KBM-7 (cell line): Measurements from ENCODE around the gene CCNF.
"Not testable (repeated sequence)": the region's sequence is repeated elsewhere in the genome, so short reads cannot be mapped to it uniquely, and the experiment has no call there.

Experiments used
- DNase-seq: peaks from one replicate; pipeline ENCODE4 v3.0.0-alpha.2; 2015
- in situ Hi-C: fragments of 300-500 bp; cut with MboI; formaldehyde crosslinking; loops from 2 replicates; pipeline ENCODE4 v1.14.3; 2020; ENCODE audit warnings: low sequenced_read_pairs, low pct_unique_long_range_greater_than_20kb, mixed read lengths

CCNF gene

DNA sequence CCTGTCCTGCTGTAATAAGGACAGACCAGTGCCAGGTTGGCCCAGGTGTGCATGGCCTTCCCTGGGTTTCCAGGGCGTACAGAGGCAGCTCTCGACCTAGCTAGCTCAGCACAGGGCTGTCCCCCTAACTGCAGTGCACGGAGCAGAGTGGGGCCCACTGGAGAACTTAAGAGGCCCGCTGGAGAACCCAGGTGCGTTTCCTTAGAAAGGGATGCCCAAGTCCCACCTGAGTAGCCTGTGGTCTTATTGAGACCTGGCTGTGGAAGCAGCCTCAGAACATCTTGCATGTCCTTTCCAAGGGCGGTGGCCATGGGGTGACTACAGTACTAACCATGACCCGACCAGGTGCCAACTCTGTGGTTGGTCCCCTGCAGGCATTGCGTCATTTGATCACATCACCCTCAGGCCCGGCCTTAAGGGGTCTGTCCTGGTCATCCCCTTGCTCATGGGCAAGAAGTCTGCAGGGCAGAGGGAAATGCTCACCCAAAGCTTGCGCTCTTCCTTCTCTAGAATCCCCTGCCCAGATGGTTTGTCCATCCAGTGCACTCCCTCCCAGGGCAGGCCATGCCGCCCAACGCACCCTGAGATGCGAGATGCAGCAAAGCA is 3.3 kb upstream of the CCNF start:
- DNase-seq, result no peak
- in situ Hi-C loops, result no loop called here

DNA sequence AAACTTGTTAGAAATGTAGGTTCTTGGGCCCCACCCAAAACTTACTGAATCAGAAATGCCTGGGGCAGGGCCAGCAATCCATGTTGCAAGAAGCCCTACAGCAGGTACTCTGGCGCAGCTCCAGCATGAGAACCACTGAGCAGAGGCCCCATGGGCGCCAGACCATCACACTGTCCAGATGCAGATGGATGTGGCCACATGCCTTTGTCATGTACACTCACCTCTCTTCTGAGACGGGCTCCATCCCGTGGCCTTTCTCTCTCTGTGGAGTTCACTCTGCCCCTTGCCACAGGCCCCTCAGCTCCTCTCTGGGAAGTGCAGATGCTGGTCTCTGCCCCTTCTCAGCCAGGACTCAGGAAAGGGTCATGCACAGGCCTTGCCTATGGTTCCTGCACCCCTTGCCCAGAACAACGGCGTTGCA is 2.3 kb upstream of the CCNF start:
- in situ Hi-C loops, result no loop called here

GRCh38 chr16:2427526-2427925 is 1.7 kb upstream of the CCNF start:
- in situ Hi-C loops, result no loop called here
- no peak for DNase-seq

More for the DNA sequence above, 2.3 kb upstream of the CCNF start:
- no peak for DNase-seq

DNA sequence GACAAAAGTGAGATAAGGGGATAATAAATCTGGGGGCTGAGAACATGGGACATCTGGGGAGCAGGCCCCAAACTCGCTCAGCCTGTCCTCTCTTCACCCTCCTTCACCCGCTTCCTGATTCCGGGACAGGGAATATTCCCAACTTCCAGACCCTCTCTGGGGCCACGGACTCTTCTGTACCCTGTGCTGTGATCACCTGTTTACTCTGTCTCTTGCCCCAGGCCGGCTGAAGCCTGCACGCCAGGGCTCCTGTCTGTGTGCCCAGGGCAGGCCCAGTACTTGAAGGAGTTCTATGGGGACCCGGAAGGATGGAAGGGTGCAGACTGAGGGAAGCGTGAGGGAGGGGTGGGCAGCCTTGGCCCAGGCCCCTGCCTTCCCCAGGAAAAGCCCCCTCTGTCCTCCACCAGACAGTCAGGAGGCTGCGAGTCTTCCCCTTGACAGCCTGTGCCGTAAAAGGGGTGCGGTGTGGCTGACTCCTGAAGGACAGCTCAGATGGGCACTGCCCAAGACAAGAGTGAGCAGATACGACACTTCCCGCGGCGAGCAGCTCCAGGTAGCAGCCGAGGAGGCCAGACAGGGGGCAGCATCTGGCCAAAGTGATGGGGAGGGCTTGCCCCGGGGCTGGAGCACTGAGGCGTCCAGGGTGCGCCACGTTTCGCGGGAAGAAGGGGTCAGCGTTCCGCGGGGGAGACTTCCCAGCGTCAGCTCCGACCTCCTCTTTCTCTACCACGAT is 1.0 kb upstream of the CCNF start:
- DNase-seq, result no peak
- in situ Hi-C loops, result no loop called here

DNA sequence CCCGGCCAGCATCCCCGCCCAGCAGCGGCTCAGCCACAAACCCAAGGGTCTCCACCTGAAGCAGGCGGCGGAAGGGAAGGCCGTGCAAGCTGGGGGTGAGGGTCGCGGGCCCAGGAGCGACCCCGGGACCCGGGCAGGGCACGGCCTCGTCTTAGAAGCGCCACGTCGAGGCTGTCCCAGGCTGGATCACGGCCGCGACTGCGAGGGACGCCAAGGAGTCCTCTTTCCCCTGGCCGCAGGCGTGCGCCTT is 538 bp upstream of the CCNF start:
- in situ Hi-C loops, result no loop called here
- no peak for DNase-seq

- peak; percentile 44 for DNase-seq
- in situ Hi-C loops, result no loop called here
Measured at GRCh38 chr16:2429771-2430663, 770 bp downstream of the CCNF start.

GRCh38 chr16:2432286-2432685 is 3.0 kb downstream of the CCNF start:
- DNase-seq, result no peak
- in situ Hi-C loops, result no loop called here

DNA sequence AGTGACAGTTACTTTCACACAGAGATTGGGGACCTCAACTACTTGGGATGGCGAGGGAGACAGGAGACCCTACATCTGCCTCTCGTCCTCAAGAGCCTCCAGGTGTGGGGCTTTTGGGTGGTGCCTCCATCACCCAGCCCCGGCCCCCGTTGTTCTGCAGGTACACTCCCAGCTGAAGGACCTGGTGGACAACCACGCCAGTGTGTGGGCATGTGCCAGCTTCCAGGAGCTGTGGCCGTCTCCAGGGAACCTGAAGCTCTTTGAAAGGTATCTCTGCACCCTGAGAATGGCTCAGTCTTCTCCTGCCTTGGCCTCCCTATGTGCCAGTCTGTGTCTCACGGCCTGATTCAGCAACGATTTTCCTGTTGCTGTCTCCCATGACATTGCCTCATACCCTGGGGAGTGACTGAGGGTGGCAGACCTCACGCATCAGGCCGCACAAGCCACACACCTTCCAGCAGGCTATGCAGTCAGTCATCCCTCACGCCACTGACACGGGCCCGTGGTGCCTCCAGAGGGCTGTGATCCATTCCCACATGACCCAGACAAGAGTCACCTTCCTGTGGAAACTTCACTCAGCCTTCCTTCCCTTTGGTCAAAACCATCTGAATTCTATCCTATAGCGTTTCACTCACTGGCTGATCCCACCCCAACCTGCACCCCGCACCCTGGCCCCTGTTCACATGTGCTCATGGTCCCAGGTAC is 3.7 kb downstream of the CCNF start:
- in situ Hi-C loops, result no loop called here
- no peak for DNase-seq

- DNase-seq, in situ Hi-C loops: not testable (repeated sequence)
Measured at GRCh38 chr16:2435236-2435635, 6.0 kb downstream of the CCNF start.

- in situ Hi-C loops, result no loop called here
- no peak for DNase-seq
Measured at GRCh38 chr16:2436110-2436509, 6.9 kb downstream of the CCNF start.

DNA sequence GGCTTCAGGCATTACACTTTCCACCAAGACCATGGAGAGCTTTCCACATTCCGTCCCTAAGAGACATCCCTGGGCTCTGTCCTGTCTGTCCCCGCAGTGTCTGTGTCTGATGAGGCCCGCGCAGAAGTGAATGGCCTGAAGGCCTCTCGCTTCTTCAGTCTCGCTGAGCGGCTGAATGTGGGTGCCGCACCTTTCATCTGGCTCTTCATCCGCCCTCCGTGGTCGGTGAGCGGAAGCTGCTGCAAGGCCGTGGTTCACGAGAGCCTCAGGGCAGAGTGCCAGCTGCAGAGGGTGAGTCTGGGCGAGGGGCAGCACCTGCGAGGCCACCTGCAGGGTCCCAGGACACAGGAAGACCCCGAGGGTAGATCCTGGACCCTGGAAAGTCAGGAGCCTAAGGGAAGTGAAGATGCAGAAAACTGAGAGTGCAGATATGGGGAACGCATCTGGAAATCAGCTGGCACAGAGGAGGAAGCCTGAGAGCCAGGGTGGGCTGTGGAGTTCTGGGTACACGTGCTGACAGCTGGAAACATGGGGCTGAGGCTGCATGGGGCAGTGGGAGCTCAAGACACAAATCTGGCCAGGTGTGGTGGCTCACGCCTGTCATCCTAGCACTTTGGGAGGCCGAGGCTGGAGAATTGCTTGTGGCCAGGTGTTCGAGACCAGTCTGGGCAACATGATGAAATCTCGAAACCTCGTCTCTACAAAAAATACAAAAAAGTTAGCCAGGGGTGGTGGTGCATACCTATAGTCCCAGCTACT is 8.0 kb downstream of the CCNF start:
- DNase-seq, result no peak
- in situ Hi-C loops, result no loop called here

DNA sequence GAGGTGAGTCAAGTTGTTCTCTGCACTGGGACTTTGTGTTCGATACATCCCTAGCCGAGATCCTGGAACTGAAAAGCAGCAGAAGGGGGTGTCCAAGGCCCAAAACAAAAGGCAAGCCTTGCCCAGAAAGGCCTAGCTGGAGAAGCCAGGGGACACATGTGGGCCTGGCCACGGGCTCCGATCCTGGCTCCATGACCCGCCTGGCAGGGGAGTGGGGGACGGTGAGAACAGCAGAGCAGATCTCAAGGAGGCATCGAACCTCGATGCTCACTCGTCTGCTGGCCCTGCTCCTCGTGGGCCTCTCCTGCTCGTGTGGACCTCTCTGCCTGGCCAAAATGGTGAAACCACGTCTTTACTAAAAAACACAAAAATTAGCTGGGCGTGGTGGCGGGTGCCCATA is 8.9 kb downstream of the CCNF start:
- no peak for DNase-seq
- in situ Hi-C loops, result no loop called here

DNA sequence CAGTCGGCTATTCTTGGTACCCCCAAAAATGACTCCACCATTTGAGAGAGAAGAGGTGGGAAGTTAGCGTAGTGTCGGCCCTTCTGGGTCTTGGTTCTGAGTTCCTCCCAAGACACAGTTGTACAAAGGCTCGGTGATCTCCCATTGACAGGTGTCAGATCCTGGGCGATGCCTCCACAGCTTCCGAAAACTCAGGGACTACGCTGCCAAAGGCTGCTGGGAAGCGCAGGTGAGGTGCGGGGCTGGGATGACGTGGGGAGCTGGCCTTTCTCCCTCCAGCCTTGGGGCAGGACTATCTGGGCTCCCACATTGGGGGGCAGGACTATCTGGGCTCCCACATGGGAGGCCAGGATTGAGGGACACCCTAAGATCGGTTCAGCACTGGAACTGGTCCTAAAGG is 10.4 kb downstream of the CCNF start:
- in situ Hi-C loops, result no loop called here
- DNase-seq, result no peak

GRCh38 chr16:2441143-2441804 is 12.0 kb downstream of the CCNF start:
- in situ Hi-C loops, result not testable (repeated sequence)
- peak; percentile 37 for DNase-seq

GRCh38 chr16:2443555-2443954 is 14.3 kb downstream of the CCNF start:
- in situ Hi-C loops, result no loop called here
- DNase-seq, result no peak

DNA sequence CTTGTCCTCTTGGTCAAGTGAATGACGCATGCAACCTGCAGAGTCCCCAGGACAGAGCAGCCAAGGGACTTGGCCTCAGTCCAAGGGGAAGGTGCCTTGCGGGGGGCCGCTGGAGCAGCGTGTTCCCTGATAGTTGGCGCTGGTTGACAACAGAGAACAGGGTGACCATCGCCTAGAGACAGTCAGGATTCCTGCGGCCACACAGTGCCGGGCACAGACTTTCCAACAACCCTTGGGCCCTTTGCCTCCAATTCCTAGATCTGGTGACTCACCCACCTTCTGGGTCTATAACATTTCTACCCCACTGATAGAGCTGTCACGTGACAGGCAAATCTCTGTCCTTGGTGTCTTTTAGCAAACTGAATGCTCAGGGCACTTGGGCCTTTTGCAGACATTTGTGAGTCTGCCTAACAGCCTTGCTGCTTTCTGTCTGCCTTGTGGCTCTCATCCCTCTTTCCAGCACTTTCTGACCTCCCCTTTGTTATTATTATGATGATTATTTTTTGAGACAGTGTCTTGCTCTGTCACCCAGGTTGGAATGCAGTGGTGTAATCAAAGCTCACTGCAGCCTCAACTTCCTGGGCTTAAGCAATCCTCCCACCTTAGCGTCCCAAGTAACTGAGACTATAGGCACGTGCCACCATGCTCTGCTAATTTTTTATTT is 18.8 kb downstream of the CCNF start:
- in situ Hi-C loops, result no loop called here
- DNase-seq, result no peak

GRCh38 chr16:2449118-2449517 is 19.9 kb downstream of the CCNF start:
- in situ Hi-C loops, result no loop called here
- no peak for DNase-seq

- no peak for DNase-seq
- in situ Hi-C loops, result no loop called here
Measured at GRCh38 chr16:2450535-2450934, 21.3 kb downstream of the CCNF start.
